ENCODE measurements around the gene GPRC5C. TPM values are rescaled to one million over a fixed set of nuclear protein-coding genes. Genes with fewer than 3 reads are reported as not detected.
A peak's percentile ranks its signal among the peaks of the same experiment; 100 is the strongest.

GPRC5C gene
- total and polyA plus RNA-seq, 9 of the 15 experiments (the other 6 are each of a cell fraction or from before 2014, with no cell fraction given): 0.28 to 9.0 (median 4.1) TPM

- peak; percentile 75 for TF ChIP-seq REST (IDR thresholded peaks at IDR 0.05; ENCODE audit: borderline replicate concordance)
- TF ChIP-seq REST (CRISPR knock-in tag; IDR thresholded peaks at IDR 0.05; ENCODE audit: low read depth): no peak
- no peak for TF ChIP-seq POLR2G (IDR thresholded peaks at IDR 0.05; ENCODE audit: low read depth, low read length)
- TF ChIP-seq HNRNPLL (IDR thresholded peaks at IDR 0.05; ENCODE audit: low read depth, low read length, poor library complexity, severe bottlenecking): peak; percentile 68
- TF ChIP-seq ARID1B (IDR thresholded peaks at IDR 0.05): peak; percentile 53; the same call in 1 of the 2 replicates
- TF ChIP-seq GABPA (tag; conservative IDR thresholded peaks at IDR 0.05; ENCODE audit: low read depth): 0 out of 2 replicates have a peak, but pooled peaks have one; percentile 19
- peak; percentile 44 to 74; a peak in 2 of 4 replicates for TF ChIP-seq FOXA3 (CRISPR knock-in tag; conservative IDR thresholded peaks at IDR 0.05 in 1 of 2, IDR thresholded peaks at IDR 0.05 in 1 of 2)
- 0 out of 2 replicates have a peak, but pooled peaks have one; percentile 4 for TF ChIP-seq SMAD3 (CRISPR knock-in tag; conservative IDR thresholded peaks at IDR 0.05)
- TF ChIP-seq USF1 (CRISPR knock-in tag; IDR thresholded peaks at IDR 0.05): peak; percentile 20; the same call in 1 of the 2 replicates
- peak; percentile 38; the same call in 1 of the 2 replicates for TF ChIP-seq KLF16 (IDR thresholded peaks at IDR 0.05)
- 0 out of 2 replicates have a peak, but pooled peaks have one; percentile 24 for TF ChIP-seq MTA3 (IDR thresholded peaks at IDR 0.05; ENCODE audit: borderline replicate concordance)
- peak; percentile 24; the same call in 1 of the 2 replicates for TF ChIP-seq AFF4 (CRISPR knock-in tag; IDR thresholded peaks at IDR 0.05)
- 0 out of 2 replicates have a peak, but pooled peaks have one; percentile 38 for TF ChIP-seq SOX6 (IDR thresholded peaks at IDR 0.05)
Measured at GRCh38 chr17:74430706-74431567, 951 bp upstream of the GPRC5C start (continued).
